NCI-H2171 (cell line): Measurements from ENCODE around the gene RIPK1.

ENCODE experiments used
- DNase-seq: peaks from one replicate; lab custom pipeline; 2025; lab: John Stamatoyannopoulos, UW

The RIPK1 gene

DNA sequence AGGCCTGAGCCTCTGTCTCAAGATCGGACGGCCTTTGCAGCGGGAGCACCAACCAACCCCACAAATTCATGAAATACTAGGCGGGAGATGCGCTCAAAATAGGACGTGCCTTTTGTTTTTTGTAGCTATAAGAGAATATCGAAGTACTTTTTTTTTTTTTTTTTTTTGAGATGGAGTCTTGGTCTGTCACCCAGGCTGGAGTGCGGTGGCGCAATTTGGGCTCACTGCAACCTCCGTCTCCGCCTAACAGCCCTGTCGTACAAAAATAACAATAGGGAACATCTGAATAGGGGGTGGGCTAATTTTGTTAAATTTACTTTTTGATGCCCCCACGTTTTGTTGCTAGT is 94.9 kb downstream of the RIPK1 start:
- DNase-seq: no peak

DNA sequence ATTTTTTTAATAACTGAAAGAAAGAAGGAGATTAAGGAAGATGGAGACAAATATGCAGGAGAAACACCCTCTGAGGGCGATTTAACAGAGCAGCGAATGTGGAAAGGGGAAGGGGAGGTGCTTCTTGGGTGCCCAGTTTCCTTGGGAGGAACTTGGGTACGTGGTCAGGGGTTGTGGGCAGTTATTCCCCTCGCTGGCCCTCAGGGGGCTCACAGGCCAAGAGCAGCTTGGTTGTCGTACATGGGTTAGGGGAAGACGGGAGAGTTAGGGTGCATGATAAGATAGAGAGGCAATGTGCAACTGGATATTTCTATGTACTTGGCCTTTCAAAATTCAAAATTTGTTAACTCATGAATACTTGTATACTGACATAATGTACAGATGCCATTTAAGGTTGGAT is 96.1 kb downstream of the RIPK1 start:
- DNase-seq: no peak
